ENCODE results near the gene ANXA1.
"Not testable (repeated sequence)": the region's sequence is repeated elsewhere in the genome, so short reads cannot be mapped to it uniquely, and the experiment has no call there.

Gene ANXA1

DNA sequence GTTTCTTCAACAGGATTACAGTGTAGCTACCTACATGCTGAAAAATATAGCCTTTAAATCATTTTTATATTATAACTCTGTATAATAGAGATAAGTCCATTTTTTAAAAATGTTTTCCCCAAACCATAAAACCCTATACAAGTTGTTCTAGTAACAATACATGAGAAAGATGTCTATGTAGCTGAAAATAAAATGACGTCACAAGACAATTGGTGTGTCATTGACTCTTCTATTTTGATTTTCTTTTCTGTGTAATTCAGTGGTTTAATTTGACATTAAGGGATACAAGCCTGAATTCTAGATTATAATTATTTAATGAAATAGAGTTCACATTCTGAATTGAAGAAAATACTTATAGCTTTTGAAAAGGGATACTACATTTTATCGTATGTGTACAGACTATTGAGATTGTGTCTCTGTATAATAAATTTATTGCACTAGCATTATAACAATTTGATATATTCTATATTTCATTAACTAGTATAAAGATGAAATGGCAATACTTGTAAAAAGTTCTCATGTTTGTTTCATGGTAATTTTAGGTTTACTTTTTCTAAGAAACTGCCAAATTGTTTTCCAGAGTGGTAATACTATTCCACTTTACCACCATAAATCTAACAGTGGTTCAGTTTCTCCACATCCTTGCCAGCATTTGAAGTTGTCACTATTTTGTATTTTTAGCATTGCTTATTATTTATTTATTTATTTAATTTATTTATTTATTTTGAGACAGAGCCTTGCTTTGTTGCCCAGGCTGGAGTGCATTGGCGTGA, 18.7 kb downstream of the ANXA1 start:
- DNase-seq: no peak

DNA sequence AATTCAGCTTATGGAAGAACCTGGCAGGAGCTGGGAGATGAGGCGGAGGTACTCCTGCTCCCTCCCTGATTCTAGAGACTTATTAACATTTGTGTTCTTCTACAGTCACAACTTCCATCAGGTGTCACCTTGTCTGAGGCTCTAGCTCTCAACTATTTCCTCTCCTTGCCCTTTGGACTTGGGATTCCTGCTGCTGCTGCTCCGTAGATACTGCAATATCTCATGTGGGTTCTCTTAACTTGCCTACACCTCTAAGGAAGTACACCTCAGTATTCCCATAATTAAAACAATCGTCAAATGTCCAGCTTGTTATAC, 21.2 kb downstream of the ANXA1 start:
- no peak for DNase-seq

DNA sequence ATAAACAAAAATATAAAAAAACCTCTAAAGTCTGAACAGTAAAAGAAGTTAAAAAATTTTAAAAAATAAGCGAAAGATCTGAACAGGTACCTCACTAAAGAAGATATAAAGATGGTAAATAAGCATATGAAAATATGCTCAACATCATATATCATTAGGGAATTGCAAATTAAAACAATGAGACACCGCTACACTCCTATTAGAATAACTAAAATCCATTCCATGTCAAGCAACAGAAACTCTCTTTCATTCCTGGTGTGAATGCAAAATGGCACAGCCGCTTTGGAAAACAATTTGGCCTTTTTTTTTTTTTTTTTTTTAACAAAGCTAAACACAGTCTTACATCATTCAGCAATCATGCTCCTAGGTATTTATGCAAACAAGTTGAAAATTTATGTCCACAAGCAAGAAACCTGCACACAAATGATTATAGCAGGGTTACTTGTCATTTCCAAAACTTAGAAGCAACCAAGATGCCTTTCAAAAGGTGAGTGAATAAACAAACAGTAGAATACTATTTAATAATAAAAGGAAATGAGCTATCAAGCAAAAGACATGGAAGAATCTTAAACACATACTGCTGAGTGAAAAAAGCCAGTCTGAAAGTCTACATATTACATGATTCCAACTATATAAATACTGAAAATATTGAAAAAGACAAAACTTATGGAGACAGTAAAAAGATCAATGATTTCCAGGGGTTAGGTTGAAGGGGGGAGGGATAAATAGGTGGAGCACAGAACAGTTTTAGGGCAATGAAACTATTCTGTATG, 22.1 kb downstream of the ANXA1 start:
- no peak for DNase-seq

DNA sequence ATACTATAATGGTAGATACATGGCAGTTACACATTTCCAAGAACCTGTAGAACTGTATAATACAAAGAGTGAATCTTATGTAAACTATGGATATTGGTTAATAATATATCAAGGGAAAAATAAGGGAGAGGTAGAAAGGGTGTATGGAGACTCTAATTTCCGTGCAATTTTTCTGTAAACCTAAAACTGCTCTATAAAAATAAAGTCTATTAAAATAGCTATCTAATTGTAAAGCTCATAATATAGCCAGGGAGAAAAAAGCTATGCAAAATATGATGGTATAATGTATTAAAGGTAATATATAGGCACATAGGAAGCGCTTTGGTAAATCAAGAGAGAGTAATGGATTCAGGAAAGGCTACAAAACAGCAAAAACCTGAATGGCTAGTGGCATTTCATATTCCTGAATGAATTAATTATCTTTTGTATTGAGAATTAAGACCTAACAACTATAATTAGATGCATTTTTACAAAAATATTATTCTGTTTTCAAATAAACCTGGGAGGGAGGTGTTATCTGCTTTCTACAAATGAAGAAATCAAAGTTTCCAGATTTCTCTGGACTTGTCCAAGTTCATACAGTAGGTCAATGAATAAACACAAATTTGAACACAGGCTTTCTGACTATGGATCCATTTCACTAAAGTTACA, 22.8 kb downstream of the ANXA1 start:
- no peak for DNase-seq

DNA sequence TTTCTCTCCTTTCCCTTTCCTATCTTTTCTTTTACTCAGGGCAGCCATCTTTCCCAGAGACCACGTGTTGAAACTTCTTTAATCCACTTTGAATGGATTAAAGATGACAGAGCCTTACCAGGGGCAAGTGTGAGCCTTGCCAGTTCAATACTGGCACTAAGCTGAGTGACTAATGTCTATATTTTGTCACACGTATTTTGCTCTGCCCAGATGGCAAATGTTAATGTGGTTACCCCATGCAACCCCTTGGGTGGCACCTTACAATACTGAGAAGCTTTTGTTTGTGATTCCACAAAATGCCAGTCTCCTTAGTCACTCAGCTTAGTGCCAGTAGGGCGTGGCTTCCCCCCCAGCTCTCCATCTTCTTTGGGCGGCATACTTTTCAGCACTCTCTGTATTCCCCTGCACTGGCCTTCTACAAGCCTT, 24.8 kb downstream of the ANXA1 start:
- DNase-seq: no peak

DNA sequence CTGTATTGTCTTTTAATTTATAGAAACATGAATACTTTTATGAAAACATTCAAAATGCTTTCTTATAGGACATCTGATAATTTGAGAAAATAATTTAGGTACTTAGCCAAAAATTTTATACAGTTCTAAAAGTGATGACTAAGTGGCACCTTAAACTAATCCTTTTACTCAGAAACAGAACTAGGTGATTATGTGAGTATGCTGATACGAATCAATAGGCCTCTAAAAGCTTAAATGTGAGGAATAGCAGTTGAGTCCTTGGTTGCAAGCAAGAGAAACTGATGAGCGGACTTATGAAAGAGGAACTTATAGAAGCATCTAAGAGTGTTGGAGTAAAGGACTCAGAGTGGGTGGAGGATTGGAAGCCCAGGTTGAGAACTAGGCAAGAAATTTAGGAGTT, 26.4 kb downstream of the ANXA1 start:
- DNase-seq: no peak

DNA sequence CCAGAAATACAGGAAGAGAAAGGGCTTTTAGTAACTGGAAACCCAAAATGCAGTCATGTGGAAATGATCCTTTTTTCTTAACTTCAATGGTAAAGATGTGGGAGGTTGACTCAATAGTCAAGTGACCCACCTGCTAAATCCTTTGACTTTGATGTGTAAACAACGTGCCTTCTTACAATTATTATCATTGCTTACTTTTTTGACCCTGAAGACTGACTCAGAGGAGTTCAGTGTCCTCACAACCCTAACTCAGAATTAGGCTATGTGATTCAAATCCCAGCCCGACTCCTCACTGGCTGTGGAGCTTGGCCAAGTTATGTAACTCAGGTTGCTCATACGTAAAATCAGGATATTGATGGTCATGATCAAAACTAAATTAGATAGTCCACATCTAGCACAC, 27.9 kb downstream of the ANXA1 start:
- DNase-seq: no peak

DNA sequence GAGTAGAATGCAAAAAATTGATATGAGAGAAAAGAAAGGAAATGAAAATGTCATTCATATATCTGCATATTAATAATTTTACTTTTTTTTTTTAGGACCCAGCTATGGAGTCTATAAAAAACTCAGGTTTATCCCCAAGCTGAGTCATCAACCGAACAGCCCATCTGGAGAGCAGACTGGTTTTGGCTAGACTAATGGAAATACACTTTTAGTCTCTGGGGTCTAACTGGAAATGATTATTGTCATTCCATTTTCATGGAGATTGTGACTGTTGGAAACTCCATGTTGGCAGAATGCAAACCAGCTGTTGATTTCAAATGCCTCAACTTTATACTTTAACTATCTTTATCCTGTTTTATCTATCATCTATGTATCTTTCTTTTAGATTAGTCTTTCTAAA, 28.7 kb downstream of the ANXA1 start:
- DNase-seq: no peak

DNA sequence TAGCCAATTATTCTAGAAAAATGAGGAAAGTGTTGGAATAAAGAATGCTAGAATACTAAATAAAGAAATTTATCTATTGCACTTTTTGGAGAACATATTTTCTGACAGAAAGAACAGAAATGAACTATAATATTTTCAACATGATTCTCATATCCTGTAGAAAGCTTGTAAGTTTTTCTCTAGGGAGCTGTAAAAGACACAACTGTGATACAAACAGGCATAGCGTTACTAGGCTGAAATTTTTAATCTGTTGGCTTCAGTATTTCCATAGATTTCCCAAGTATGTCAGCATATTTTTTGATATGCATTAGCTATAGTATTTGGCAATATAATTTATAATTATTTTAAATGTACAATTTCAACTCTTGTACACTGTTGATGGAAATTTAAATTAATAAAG, 31.3 kb downstream of the ANXA1 start:
- DNase-seq: no peak

DNA sequence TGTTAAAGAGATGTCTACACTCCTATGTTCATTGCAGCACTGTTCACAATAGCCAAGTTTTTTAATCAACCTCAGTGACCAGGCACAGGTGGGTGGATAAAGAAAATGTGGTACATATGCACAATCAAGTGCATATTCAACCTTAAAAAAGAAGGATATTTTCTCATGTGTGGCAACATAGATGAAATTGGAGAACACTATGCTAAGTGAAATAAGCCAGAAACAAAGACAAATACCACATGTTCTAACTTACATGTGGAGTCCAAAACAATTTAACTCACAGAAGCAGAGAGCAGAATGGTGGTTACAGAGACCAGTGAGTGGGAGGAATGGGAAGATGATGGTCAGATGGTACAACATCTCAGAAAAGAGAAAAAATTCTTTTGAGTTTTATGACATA, 31.8 kb downstream of the ANXA1 start:
- no peak for DNase-seq

DNA sequence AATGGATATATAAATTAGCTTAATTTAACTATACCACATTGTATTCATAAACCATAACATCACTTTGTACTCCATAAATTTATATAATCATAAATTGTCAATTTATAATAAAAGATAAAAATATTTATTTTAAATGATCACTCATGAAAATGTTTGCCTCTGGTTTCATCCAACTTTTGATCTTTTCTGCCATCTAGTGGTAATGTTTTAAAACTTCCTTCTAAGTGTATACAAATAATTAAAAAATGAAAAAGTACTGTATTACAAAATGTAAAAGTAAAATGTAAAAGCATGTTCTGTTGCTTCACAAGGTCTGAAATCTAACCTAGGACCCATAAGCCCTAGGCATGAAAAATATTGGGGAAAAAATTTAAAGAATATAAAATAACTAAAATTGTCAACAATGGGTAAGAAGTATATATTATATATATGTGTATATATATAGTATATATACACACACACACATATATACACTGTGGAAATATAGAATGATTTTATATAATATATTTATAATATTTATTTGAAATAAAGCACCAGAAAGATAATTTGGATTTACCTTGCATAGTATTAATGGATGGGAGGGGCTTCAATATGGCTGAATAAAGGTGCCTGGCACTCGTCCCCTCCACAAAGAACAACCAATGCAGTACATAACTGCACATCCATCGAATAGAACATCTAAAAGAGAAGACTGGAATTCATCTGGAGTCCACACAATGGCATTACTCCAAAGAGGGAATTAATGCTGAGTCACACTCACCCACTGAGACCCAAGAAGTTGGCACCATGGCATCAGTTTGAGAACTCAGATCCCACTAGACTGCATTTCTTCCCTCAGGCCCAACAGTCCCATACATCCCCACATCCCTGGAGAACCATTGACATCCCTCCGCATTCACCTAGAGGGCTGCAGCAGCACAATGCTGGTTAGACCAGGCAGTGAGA, 32.5 kb downstream of the ANXA1 start:
- DNase-seq: peak; percentile 42

DNA sequence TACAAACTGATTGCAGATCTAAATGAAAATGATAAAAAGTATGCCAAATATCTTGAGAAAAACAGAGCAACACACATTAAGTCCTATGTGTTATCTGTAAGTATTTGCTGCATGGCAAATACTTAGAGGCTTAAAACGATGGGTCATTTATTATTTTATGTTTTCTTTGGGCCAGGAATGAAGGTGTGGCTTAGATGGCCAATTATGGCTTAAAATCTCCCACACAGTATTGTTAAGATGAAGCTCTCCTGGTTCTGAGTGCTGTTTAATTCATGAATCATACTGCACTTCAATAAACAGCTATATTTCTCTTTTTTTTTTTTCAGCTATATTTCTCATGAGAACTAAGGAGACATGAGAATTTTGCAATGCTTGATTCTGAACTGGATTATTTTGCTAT, 39.4 kb downstream of the ANXA1 start:
- DNase-seq: not testable (repeated sequence)

DNA sequence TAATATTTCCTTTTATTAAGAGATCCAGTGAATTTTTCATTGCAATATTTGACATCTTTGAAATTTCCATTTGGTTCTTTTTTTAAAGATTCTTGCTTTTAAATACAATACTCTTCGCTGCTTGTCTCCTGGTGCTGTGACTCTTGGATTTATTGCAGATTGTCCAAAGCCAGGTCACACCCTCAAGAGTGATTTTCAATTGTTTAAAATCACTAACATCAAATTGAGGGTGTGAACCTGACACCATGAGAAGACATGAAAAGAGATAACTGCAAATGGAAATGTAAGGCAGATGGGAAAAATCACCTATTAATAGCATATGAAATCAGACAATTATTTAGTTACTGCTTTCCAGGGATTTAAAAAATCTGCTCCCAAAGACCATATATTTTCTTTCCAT, 42.6 kb downstream of the ANXA1 start:
- DNase-seq: no peak

DNA sequence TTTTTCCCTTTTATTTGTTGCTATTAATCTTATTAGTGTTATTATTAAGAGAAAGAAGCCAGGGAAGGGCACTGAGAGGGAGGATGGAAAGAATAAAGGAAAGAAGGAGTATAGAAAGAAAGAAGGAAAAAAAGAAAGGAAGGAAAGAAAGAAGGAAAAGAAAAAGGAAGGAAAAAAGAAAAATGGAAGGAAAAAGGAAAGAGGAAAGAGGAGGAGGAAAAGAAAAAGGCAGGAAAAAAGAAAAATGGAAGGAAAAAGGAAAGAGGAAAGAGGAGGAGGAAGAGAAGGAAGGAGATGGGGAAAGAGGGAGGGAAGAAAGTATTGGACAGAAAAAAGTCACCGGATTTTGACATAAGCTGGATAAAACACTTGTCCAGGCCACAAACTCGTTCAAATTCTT, 47.8 kb downstream of the ANXA1 start:
- no peak for DNase-seq

DNA sequence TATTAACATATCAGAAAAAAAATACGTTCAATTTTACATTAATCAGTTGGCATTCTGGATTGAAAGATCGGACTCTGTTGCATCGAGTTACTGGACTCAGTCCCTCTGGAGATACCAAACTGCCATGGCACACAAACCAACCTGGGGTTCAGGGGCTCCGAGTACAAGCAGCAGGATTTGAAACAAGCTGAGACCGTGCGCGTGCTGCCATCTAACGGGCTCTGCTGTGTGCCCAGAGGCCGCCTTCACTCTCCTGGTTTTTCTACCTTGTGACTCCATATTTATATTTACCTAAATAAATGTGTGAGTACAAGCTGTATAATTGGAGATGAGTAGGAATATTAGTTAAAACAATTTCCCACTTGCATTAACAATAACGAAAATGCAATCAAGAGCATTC, 48.2 kb downstream of the ANXA1 start:
- no peak for DNase-seq

DNA sequence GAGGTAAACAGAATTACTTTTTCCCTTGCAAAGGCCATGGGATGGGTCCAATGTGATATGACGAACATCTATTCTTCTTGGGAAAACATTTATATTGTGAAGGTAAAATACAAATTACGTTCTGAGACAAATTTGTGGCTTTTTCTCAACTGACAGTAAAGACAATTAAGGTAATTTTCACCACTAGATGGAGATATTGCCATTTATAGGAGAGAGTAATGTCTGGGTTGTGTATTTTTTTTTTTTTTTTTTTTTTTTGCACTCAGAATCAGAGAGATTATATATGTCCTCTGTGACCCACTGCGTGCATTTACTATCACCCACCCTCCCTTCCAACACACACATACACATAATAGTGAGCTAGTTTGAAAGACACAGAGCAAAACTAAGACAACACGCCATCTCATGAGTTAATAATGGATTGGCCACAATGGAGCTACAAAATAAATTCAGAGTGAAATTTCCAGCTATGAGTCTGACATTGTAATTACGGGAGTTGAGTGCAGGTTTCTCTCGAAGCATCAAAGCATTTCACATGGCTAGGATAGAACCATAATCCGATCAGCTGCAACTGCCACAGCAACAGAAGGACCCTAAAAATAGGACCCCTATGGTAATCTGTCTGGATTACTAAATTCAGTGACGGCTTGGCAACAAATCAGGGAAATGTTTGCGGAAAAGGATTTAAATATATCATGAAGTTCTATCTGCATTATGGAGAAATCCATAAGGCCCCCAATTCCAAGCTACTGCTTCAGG, 49.2 kb downstream of the ANXA1 start:
- DNase-seq: peak; percentile 35

DNA sequence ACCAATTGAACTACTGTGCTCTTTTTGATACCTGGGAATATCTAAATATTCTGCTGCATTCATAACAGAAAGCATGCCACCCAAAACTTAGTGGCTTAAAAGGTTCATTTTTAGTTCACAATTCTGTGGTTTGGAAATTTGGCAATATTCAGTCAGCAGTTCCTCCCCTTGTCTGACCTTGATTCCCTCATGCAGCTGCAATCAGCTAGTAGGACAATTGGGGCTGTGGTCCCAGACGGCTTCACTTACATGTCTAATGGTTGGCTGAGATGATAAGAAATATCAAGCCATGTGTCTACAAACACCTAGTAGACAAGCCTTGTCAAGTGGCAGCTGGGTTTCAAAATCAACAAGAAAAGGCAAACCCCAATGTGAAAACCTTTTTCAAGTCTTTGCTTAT, 51.3 kb downstream of the ANXA1 start:
- DNase-seq: no peak

DNA sequence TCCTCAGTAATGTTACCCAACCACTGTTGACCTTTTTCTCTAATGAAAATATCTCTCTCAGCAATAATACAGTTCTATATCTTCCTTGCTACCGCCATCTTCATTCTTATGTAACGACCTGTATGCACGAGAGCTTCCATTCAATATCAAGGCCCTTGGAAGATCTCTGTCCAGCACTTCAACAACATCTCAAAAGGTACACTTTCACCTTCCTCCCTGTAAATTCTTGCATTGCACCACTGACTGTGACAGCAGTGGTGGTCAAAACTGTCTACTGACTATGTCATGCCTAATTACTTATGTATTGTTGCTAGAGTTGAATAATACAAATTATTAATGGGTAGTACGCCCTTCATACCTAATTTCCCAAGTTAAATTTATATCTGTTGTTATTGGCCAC, 53.3 kb downstream of the ANXA1 start:
- no peak for DNase-seq

DNA sequence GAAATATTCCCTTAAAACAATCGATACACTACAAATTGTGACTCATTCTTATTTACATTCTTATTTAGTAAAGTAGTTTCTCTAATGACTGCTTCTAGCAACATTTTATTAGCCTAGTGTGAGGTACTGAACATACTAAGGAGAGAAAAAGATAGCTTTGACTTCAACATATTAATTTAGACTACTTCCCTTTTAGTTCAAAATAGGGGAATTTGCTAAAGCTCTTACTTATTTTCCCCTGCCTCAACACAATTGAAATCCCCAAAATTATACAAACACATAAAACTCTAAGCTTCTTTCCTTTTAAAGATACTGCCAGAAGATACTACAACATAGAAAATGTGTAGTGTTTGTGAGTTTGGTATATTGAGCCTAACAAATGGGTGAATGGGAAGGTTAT, 55.2 kb downstream of the ANXA1 start:
- no peak for DNase-seq

DNA sequence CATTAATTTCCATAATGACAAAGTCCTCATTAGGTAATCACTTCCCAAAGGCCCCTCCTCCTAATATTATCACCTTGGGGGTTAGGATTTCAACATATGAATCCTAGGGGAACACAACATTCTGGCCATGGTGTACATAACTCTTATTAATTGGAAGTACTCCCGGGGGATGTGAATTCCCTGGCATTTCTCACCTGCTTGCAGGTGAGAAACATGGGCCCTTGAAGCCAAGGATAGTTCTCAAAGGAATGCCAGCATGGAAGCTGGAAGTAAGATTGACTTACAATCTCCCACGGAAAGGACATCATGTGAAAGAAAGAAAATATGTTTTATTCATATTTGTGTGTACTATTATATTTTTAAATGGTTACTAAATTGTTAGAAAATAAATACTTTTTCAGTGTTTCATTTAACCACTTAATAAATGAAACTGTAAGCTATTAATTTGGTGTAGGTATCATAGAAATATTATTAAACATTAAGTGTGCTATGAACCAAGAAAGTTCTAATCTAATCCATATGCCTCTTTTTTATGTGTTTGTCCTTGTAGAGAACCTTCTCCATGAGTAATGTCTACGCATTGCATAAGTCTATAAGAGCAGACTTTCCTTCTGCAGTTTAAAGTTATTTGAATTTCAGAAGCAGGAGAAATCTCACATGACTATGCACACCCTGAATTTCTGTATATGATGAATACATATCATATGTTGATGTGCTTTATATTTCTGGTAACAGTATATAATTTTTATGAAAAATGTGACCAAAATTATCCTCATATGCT, 59.4 kb downstream of the ANXA1 start:
- DNase-seq: no peak

DNA sequence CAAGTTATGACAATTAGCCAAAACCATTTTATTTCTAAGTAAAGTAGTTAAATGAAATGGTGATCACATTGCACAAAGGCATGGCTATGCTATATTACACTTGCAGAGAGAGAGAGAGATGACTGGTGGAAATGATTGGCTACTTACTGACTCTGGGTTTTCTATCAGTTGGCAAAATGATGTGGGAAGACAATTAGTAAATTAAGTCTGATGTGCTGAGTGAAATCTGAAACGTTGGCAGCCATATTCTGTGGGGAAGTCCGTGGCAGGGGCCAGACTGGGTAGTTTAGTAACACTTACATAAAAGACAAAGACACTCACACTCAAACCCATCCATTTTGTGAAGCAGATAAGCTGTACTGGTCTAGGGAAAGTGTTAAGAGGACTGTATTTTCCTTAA, 61.6 kb downstream of the ANXA1 start:
- no peak for DNase-seq

Data from midbrain (tissue), 1 donor.